Loucy (cell line): ENCODE data around the gene PFAS.

ENCODE experiments used
- H2AFZ ChIP-seq: fragments of 200-600 bp; sonication (generic); 2 replicates; pipeline ENCODE4 v1.6.0; 2016; ENCODE audit warnings: antibody characterized with exemption, mild to moderate bottlenecking, low read length, moderate library complexity
- H3F3A ChIP-seq: fragments of 200-600 bp; 2 replicates; pipeline ENCODE4 v1.6.0; 2016; ENCODE audit warnings: antibody characterized with exemption, low read depth, mild to moderate bottlenecking
- H3K27me3 ChIP-seq: fragments of 200-600 bp; sonication (generic); 2 replicates; pipeline ENCODE4 v1.6.1; 2014; ENCODE audit warnings: low read length, mild to moderate bottlenecking; ENCODE audit not compliant: insufficient read depth, poor library complexity, severe bottlenecking
- H3K36me3 ChIP-seq: fragments of 200-600 bp; sonication (generic); 2 replicates; pipeline ENCODE4 v1.6.1; 2016; ENCODE audit warnings: low read length; ENCODE audit not compliant: insufficient read depth
- H3K4me1 ChIP-seq: fragments of 200-600 bp; sonication (generic); 2 replicates; pipeline ENCODE4 v1.5.1; 2014; ENCODE audit warnings: low read length, mild to moderate bottlenecking; ENCODE audit not compliant: insufficient read depth, poor library complexity, severe bottlenecking
- H3K4me2 ChIP-seq: fragments of 200-600 bp; sonication (generic); 2 replicates; pipeline ENCODE4 v1.6.0; 2014; ENCODE audit warnings: antibody characterized with exemption, low read length, low read depth, mild to moderate bottlenecking; ENCODE audit not compliant: poor library complexity, severe bottlenecking
- H3K4me3 ChIP-seq: fragments of 200-600 bp; sonication (generic); 2 replicates; pipeline ENCODE4 v1.5.1; 2014; ENCODE audit warnings: low read length, mild to moderate bottlenecking, mixed read lengths; ENCODE audit not compliant: poor library complexity, severe bottlenecking
- H3K79me2 ChIP-seq: fragments of 200-600 bp; sonication (generic); 2 replicates; pipeline ENCODE4 v1.6.1; 2014; ENCODE audit warnings: low read length; ENCODE audit not compliant: insufficient read depth
- H3K9ac ChIP-seq: fragments of 200-600 bp; sonication (generic); 2 replicates; pipeline ENCODE4 v1.6.0; 2014; ENCODE audit warnings: mild to moderate bottlenecking, low read depth, low read length, moderate library complexity; ENCODE audit not compliant: poor library complexity, severe bottlenecking
- H3K9me2 ChIP-seq: fragments of 200-600 bp; sonication (generic); replicated peaks from 2 replicates; pipeline ENCODE4 v1.6.1; 2016; ENCODE audit warnings: low read depth, low read length, mixed read lengths
- H3K9me3 ChIP-seq: fragments of 200-600 bp; sonication (generic); 2 replicates; pipeline ENCODE4 v1.6.1; 2014; ENCODE audit warnings: mild to moderate bottlenecking, antibody characterized with exemption, low read length, low read depth; ENCODE audit not compliant: insufficient read depth
- H4K20me1 ChIP-seq: fragments of 200-600 bp; sonication (generic); 2 replicates; pipeline ENCODE4 v1.6.0; 2014; ENCODE audit warnings: antibody characterized with exemption, low read length, mild to moderate bottlenecking; ENCODE audit not compliant: insufficient read depth, poor library complexity, severe bottlenecking
- EZH2phosphoT487 ChIP-seq: fragments of 200-600 bp; IDR thresholded peaks from 2 replicates; pipeline ENCODE4 v1.6.1; 2018; ENCODE audit warnings: antibody characterized with exemption, mild to moderate bottlenecking, moderate library complexity, borderline replicate concordance
- TF ChIP-seq, protein P1 (sequence below): fragments of 200-600 bp; sonication (generic); conservative IDR thresholded peaks from 2 replicates; pipeline ENCODE4 v1.5.1; 2014; ENCODE audit warnings: mild to moderate bottlenecking, antibody characterized with exemption, low read length

PFAS gene

DNA sequence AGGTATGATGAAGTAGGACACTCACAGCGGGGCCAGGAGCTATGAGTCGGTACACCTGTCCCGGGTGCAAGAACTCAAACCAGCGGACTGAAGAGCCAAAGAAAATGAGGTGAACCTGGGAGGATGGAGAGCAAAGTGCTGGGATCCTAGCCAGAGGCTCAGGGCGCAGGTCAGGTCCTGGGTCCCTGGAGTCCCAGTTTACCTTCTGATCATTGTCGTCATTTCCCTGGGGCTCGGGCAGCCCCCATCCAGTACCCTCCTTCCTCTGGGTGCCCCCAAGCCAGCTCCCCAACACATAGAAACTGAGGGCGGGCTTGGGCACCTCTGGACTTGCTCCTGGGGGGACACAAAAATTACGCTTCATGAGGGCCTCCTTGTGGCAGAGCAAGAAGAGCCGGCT, 17.4 kb upstream of the PFAS start:
- H3K9ac ChIP-seq: no peak overlapping the region
- TF ChIP-seq EZH2phosphoT487: no peak
- TF ChIP-seq, protein P1, sequence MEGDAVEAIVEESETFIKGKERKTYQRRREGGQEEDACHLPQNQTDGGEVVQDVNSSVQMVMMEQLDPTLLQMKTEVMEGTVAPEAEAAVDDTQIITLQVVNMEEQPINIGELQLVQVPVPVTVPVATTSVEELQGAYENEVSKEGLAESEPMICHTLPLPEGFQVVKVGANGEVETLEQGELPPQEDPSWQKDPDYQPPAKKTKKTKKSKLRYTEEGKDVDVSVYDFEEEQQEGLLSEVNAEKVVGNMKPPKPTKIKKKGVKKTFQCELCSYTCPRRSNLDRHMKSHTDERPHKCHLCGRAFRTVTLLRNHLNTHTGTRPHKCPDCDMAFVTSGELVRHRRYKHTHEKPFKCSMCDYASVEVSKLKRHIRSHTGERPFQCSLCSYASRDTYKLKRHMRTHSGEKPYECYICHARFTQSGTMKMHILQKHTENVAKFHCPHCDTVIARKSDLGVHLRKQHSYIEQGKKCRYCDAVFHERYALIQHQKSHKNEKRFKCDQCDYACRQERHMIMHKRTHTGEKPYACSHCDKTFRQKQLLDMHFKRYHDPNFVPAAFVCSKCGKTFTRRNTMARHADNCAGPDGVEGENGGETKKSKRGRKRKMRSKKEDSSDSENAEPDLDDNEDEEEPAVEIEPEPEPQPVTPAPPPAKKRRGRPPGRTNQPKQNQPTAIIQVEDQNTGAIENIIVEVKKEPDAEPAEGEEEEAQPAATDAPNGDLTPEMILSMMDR: no peak
- no peaks in the 10 kb centered on the region for H3K4me1 ChIP-seq
- H3F3A ChIP-seq: no peaks in the 10 kb centered on the region
- no peak overlapping the region for H3K4me3 ChIP-seq
- no peaks in the 10 kb centered on the region for H4K20me1 ChIP-seq
- H3K9me2 ChIP-seq: no peaks in the 10 kb centered on the region
- no peaks in the 10 kb centered on the region for H3K79me2 ChIP-seq
- no peaks in the 10 kb centered on the region for H3K9me3 ChIP-seq
- H2AFZ ChIP-seq: no peak overlapping the region
- no peak overlapping the region for H3K4me2 ChIP-seq
- H3K36me3 ChIP-seq: peaks cover 97% of the 10 kb centered on the region; the same call in 1 of the 2 replicates
- no peaks in the 10 kb centered on the region for H3K27me3 ChIP-seq

DNA sequence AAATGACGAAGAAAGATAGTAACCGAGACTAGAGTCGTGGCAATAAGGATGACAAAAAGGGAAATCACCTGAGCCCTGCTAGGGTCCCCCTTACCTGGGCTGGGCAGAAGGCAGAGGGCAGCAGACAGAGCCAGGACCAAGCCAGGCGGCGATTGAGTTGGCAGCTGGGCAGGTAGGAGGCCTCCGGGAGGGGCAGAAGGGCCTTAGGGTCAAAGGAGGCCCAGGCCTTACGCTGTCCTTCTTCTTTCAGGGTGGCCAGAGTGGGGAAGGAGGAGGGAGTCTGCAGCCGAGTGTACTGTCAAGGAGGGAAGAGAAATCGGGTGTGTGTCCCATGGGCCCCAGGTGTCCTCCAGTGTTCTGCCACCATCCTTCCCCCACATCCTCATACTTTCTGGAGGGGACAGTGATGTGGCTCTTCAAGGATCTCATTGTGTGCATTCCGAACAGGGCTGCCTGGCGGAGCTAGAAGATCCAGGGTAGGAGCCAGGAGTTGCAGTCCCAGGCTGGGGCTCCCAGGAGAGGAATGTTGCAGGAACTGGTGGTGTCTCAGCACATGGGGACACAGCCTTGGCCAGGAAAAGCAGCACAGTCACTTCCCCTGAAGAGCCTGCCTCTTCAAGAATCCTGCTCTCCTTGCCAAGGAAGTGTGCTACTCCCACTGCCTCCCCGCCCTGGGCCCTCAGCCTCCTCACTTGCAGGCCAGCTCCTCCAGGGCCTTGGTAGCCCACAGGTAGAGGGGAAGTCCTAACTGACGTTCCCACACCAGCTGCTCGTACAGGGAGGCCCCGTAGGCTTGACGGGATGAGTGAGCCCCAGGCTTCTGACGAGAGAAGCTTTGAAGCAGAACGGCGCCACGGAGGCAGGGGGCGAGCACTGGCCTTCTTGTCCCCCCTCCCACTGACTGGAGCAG, 14.5 kb upstream of the PFAS start:
- no peak overlapping the region for H3K4me2 ChIP-seq
- no peaks in the 10 kb centered on the region for H3F3A ChIP-seq
- no peaks in the 10 kb centered on the region for H3K79me2 ChIP-seq
- no peak overlapping the region for H3K9ac ChIP-seq
- H4K20me1 ChIP-seq: no peaks in the 10 kb centered on the region
- TF ChIP-seq EZH2phosphoT487: no peak
- TF ChIP-seq, protein P1: no peak
- no peaks in the 10 kb centered on the region for H3K9me3 ChIP-seq
- no peaks in the 10 kb centered on the region for H3K27me3 ChIP-seq
- H3K4me1 ChIP-seq: no peaks in the 10 kb centered on the region
- H3K36me3 ChIP-seq: peaks cover 93% of the 10 kb centered on the region; the same call in 1 of the 2 replicates
- H3K9me2 ChIP-seq: no peaks in the 10 kb centered on the region
- no peak overlapping the region for H3K4me3 ChIP-seq
- no peak overlapping the region for H2AFZ ChIP-seq

DNA sequence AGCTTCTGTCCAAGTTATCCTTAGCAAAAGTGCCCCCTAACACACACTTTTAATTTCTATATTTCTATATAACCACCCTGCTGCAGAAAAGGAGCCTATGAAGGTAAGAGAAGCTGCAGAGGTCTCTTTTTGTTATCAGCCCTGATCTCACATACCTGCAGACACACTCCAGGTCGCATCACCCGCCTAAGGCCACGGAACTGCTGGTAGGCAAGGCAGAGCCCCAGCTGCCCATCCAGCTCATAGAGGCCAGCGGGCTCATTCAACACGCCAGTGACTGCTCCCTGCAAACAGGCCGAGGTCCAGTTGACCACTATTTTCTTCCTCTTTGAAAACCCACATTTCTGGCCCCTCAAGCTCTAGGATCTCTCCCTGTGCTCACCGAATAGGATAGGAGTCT, 13.4 kb upstream of the PFAS start:
- no peaks in the 10 kb centered on the region for H3F3A ChIP-seq
- H3K4me2 ChIP-seq: no peak overlapping the region
- H2AFZ ChIP-seq: no peak overlapping the region
- no peaks in the 10 kb centered on the region for H3K4me1 ChIP-seq
- no peaks in the 10 kb centered on the region for H3K9me3 ChIP-seq
- no peaks in the 10 kb centered on the region for H4K20me1 ChIP-seq
- TF ChIP-seq, protein P1: no peak
- no peak for TF ChIP-seq EZH2phosphoT487
- H3K36me3 ChIP-seq: peaks cover 85% of the 10 kb centered on the region; the same call in 1 of the 2 replicates
- no peak overlapping the region for H3K4me3 ChIP-seq
- H3K9me2 ChIP-seq: no peaks in the 10 kb centered on the region
- H3K9ac ChIP-seq: no peak overlapping the region
- H3K79me2 ChIP-seq: peaks cover 6% of the 10 kb centered on the region; the same call in 1 of the 2 replicates
- no peaks in the 10 kb centered on the region for H3K27me3 ChIP-seq
